Stomach (tissue), 4 donors: ENCODE results near the gene APOL4.

Experiments used
- POLR2AphosphoS5 ChIP-seq, 3 donors: sonication (generic); formaldehyde crosslinking; IDR thresholded peaks; one replicate each; pipeline ENCODE4 v1.6.1; 2016; ENCODE audit warnings: antibody characterized with exemption in 3 of 3
- TF ChIP-seq, protein P1 (sequence below), 7 experiments: fragments of 450-650 bp in 4 of 7; fragments of 200-600 bp in 3 of 7; sonication (generic) in 3 of 7; IDR thresholded peaks; one replicate each; pipeline ENCODE4 v1.5.1; 2016 to 2019; ENCODE audit warnings: antibody characterized with exemption in 7 of 7, control low read depth in 2 of 7, mild to moderate bottlenecking in 1 of 7

DNA sequence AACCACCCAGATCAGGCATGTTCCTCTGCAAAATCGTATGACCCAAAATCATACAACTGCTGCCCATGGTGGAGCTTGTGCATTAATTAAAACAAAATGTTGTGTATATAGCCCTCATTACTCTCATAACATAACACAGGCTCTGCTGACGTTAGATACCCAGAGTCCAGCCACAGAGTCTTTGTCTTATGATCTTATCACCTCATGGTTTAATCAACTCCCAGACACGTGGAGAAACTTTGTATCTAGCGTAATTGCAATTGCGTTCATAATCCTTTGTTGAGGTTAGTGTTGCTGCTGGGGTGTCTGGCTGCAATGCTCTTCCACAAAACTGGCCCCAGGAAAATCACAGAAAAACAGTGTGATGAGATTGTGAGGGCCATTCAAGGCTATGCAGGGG lies 46.3 kb upstream of the APOL4 start:
- no peak for TF ChIP-seq POLR2AphosphoS5 (IDR thresholded peaks at IDR 0.05)
- TF ChIP-seq, protein P1, sequence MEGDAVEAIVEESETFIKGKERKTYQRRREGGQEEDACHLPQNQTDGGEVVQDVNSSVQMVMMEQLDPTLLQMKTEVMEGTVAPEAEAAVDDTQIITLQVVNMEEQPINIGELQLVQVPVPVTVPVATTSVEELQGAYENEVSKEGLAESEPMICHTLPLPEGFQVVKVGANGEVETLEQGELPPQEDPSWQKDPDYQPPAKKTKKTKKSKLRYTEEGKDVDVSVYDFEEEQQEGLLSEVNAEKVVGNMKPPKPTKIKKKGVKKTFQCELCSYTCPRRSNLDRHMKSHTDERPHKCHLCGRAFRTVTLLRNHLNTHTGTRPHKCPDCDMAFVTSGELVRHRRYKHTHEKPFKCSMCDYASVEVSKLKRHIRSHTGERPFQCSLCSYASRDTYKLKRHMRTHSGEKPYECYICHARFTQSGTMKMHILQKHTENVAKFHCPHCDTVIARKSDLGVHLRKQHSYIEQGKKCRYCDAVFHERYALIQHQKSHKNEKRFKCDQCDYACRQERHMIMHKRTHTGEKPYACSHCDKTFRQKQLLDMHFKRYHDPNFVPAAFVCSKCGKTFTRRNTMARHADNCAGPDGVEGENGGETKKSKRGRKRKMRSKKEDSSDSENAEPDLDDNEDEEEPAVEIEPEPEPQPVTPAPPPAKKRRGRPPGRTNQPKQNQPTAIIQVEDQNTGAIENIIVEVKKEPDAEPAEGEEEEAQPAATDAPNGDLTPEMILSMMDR (IDR thresholded peaks at IDR 0.05), result no peak
